ENCODE data around the gene CCDC141.

The CCDC141 gene

GRCh38 chr2:178844269-178844668 is 205.7 kb downstream of the CCDC141 start:
- H3K36me3 ChIP-seq (ENCODE audit: control insufficient read depth, insufficient read depth, low read length, severe bottlenecking): no peaks in the 10 kb centered on the region
- H3K9ac ChIP-seq (ENCODE audit: low read length): no peak overlapping the region
- no peak overlapping the region for H3K4me3 ChIP-seq (ENCODE audit: low read length)
- peaks cover 24% of the 10 kb centered on the region for H3K4me1 ChIP-seq (ENCODE audit: control insufficient read depth, insufficient read depth, low read length)
- DNase-seq (ENCODE audit: low read depth): no peak
- no peaks in the 10 kb centered on the region for H3K9me3 ChIP-seq (ENCODE audit: control insufficient read depth, low read length)
- H3K27me3 ChIP-seq (replicated peaks; ENCODE audit: control insufficient read depth, insufficient read depth, low read length): no peaks in the 10 kb centered on the region

DNA sequence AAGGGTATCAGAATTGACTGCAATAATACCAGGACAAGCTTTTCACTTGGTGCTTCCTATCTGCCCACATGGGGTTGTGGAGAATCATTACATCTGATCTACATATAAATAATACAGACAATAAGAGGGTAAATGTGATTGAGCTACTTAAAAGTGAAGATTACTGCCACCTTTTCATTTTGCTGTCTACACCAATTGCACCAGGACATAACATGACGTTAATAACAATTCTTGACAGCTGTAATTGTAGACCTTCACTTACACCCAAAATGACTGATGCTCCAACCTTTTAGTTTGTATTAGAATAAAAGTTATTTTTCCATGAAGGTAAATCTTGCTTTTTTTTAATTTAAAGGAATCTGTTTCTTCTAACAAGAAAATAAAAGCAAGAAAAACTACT is 206.2 kb downstream of the CCDC141 start:
- H3K36me3 ChIP-seq (ENCODE audit: control insufficient read depth, insufficient read depth, low read length, severe bottlenecking): no peaks in the 10 kb centered on the region

DNA sequence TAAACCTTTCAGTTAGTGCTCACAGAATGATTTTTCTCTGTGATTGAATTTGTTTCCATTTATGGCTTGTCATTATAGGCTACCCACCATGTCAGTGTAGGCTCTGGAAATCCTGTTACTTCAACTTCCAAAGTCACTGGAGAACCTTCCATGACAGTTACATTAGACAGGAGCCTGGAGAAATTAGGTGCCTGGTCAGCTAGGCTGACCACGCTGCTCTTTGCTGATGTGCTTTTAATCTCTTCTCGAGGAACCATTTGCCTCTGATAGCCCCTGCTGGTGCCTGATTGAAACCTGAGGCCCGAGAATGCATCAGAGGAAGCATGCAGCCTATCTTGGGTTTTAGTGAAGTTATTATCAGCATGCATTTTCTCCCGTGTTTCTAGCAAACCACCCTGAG is 213.1 kb downstream of the CCDC141 start:
- no peaks in the 10 kb centered on the region for H3K36me3 ChIP-seq (ENCODE audit: control insufficient read depth, insufficient read depth, low read length, severe bottlenecking)
- no peaks in the 10 kb centered on the region for H3K4me1 ChIP-seq (ENCODE audit: control insufficient read depth, insufficient read depth, low read length)
- no peak for DNase-seq (ENCODE audit: low read depth)
- no peak overlapping the region for H3K9ac ChIP-seq (ENCODE audit: low read length)
- H3K9me3 ChIP-seq (ENCODE audit: control insufficient read depth, low read length): no peaks in the 10 kb centered on the region
- no peaks in the 10 kb centered on the region for H3K27me3 ChIP-seq (replicated peaks; ENCODE audit: control insufficient read depth, insufficient read depth, low read length)
- H3K4me3 ChIP-seq (ENCODE audit: low read length): no peak overlapping the region

More for the DNA sequence above, 206.2 kb downstream of the CCDC141 start:
- Histone ChIP-seq H3K9ac (ENCODE audit: low read length) (no peak overlapping the region), H3K27me3 (replicated peaks; ENCODE audit: control insufficient read depth, insufficient read depth, low read length) (no peaks in the 10 kb centered on the region), H3K4me3 (ENCODE audit: low read length) (no peak overlapping the region), H3K4me1 (ENCODE audit: control insufficient read depth, insufficient read depth, low read length) (peaks cover 24% of the 10 kb centered on the region), H3K9me3 (ENCODE audit: control insufficient read depth, low read length) (no peaks in the 10 kb centered on the region)
- DNase-seq (ENCODE audit: low read depth): no peak

GRCh38 chr2:178834086-178834485 is 215.9 kb downstream of the CCDC141 start:
- no peak overlapping the region for H3K9ac ChIP-seq (ENCODE audit: low read length)
- H3K4me3 ChIP-seq (ENCODE audit: low read length): no peak overlapping the region
- H3K9me3 ChIP-seq (ENCODE audit: control insufficient read depth, low read length): no peaks in the 10 kb centered on the region
- no peak for DNase-seq (ENCODE audit: low read depth)
- H3K4me1 ChIP-seq (ENCODE audit: control insufficient read depth, insufficient read depth, low read length): no peaks in the 10 kb centered on the region
- no peaks in the 10 kb centered on the region for H3K27me3 ChIP-seq (replicated peaks; ENCODE audit: control insufficient read depth, insufficient read depth, low read length)
- no peaks in the 10 kb centered on the region for H3K36me3 ChIP-seq (ENCODE audit: control insufficient read depth, insufficient read depth, low read length, severe bottlenecking)

DNA sequence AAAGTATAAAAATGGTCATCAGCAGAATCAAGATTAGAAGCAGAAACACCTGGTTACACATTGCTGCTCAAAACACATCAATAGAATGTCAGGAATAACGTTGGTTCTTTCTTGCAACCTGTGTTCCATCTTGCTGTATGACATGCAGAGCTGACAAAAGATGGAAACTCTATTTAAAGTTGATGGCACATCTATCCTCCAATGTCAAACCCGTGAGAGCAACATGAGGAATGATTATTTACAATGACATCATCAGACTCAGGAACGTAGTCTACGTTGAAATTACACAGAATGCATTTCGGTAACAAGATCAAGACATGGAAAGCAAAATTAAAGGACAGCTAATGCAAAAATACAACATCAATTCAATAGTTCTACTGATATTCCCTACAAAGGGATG is 216.6 kb downstream of the CCDC141 start:
- no peak for DNase-seq (ENCODE audit: low read depth)
- no peak overlapping the region for H3K9ac ChIP-seq (ENCODE audit: low read length)
- H3K36me3 ChIP-seq (ENCODE audit: control insufficient read depth, insufficient read depth, low read length, severe bottlenecking): no peaks in the 10 kb centered on the region
- no peaks in the 10 kb centered on the region for H3K27me3 ChIP-seq (replicated peaks; ENCODE audit: control insufficient read depth, insufficient read depth, low read length)
- no peak overlapping the region for H3K4me3 ChIP-seq (ENCODE audit: low read length)
- no peaks in the 10 kb centered on the region for H3K4me1 ChIP-seq (ENCODE audit: control insufficient read depth, insufficient read depth, low read length)
- no peaks in the 10 kb centered on the region for H3K9me3 ChIP-seq (ENCODE audit: control insufficient read depth, low read length)

DNA sequence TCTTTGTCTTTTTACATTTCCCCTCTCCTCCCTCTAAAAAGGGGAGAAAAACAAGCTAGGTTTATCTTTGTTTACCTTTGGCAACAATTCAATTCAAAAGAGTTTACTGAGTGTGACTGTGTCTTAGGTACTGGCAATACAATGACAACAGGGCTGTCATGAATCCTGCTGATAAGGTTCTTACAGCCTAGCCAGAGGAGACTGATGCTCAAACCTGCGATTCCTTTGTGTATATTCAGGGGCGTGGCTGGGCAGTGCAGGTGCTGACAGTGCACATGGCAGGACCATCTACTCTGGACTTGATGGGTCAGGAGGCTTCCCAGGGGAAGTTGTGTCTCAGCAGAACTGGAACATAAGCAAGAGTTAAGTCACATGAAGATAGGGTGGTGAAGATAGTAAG is 219.5 kb downstream of the CCDC141 start:
- H3K4me3 ChIP-seq (ENCODE audit: low read length): no peak overlapping the region
- H3K4me1 ChIP-seq (ENCODE audit: control insufficient read depth, insufficient read depth, low read length): no peaks in the 10 kb centered on the region
- no peak for DNase-seq (ENCODE audit: low read depth)
- H3K27me3 ChIP-seq (replicated peaks; ENCODE audit: control insufficient read depth, insufficient read depth, low read length): no peaks in the 10 kb centered on the region
- H3K36me3 ChIP-seq (ENCODE audit: control insufficient read depth, insufficient read depth, low read length, severe bottlenecking): no peaks in the 10 kb centered on the region
- no peak overlapping the region for H3K9ac ChIP-seq (ENCODE audit: low read length)
- H3K9me3 ChIP-seq (ENCODE audit: control insufficient read depth, low read length): peaks cover 4% of the 10 kb centered on the region

- Histone ChIP-seq H3K9me3 (ENCODE audit: control insufficient read depth, low read length) (peaks cover 6% of the 10 kb centered on the region), H3K9ac (ENCODE audit: low read length) (no peak overlapping the region), H3K4me3 (ENCODE audit: low read length) (no peak overlapping the region), H3K27me3 (replicated peaks; ENCODE audit: control insufficient read depth, insufficient read depth, low read length) (no peaks in the 10 kb centered on the region), H3K36me3 (ENCODE audit: control insufficient read depth, insufficient read depth, low read length, severe bottlenecking) (no peaks in the 10 kb centered on the region), H3K4me1 (ENCODE audit: control insufficient read depth, insufficient read depth, low read length) (no peaks in the 10 kb centered on the region)
- DNase-seq (ENCODE audit: low read depth): no peak
Observed at GRCh38 chr2:178829981-178830380, 220.0 kb downstream of the CCDC141 start.

- no peaks in the 10 kb centered on the region for H3K36me3 ChIP-seq (ENCODE audit: control insufficient read depth, insufficient read depth, low read length, severe bottlenecking)
- H3K9me3 ChIP-seq (ENCODE audit: control insufficient read depth, low read length): peaks cover 6% of the 10 kb centered on the region
- DNase-seq (ENCODE audit: low read depth): no peak
- H3K9ac ChIP-seq (ENCODE audit: low read length): no peak overlapping the region
- no peaks in the 10 kb centered on the region for H3K4me1 ChIP-seq (ENCODE audit: control insufficient read depth, insufficient read depth, low read length)
- H3K27me3 ChIP-seq (replicated peaks; ENCODE audit: control insufficient read depth, insufficient read depth, low read length): no peaks in the 10 kb centered on the region
- no peak overlapping the region for H3K4me3 ChIP-seq (ENCODE audit: low read length)
Observed at GRCh38 chr2:178829299-178829960, 220.5 kb downstream of the CCDC141 start.

GRCh38 chr2:178828486-178828881 is 221.5 kb downstream of the CCDC141 start:
- H3K36me3 ChIP-seq (ENCODE audit: control insufficient read depth, insufficient read depth, low read length, severe bottlenecking): no peaks in the 10 kb centered on the region
- H3K9ac ChIP-seq (ENCODE audit: low read length): no peak overlapping the region
- no peaks in the 10 kb centered on the region for H3K4me1 ChIP-seq (ENCODE audit: control insufficient read depth, insufficient read depth, low read length)
- H3K4me3 ChIP-seq (ENCODE audit: low read length): peak overlapping the region; percentile 53
- H3K9me3 ChIP-seq (ENCODE audit: control insufficient read depth, low read length): peaks cover 6% of the 10 kb centered on the region
- no peaks in the 10 kb centered on the region for H3K27me3 ChIP-seq (replicated peaks; ENCODE audit: control insufficient read depth, insufficient read depth, low read length)
- DNase-seq (ENCODE audit: low read depth): no peak

DNA sequence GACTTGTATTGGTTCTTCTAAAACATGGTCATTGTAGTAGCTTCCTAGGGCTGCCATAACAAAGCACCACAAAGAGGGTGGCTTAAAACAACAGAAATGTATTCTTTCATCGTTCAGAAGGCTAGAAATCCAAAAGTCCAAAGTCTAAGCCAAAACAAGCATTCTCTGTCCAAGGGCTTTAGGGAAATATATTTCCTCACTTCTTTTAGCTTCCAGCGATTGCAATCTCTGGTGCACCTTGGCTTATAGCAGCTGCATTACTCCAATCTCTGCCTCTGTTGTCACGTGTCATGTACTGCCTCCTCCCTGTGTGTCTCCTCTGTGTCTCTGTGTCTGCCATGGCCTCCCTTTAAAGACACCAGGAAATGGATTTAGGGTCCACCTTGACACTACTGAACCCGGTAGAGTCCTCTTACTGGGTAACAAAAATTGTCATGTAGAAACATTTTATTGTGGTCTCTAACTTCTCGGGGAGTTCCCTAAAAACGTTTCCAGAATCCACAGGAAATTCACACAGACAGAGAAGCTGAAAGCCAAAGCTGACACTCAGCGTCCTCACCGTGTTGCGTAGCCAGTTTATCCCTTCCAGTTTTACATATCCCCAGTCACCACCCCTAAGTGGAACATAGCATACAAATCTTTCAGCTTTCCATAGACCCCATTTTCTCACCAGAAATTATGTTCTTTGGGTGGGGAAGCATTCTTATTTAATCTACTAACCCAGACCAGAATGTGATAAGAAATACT is 222.0 kb downstream of the CCDC141 start:
- no peak for DNase-seq (ENCODE audit: low read depth)
- peak overlapping the region; percentile 53 for H3K4me3 ChIP-seq (ENCODE audit: low read length)
- H3K9ac ChIP-seq (ENCODE audit: low read length): no peak overlapping the region
- H3K36me3 ChIP-seq (ENCODE audit: control insufficient read depth, insufficient read depth, low read length, severe bottlenecking): no peaks in the 10 kb centered on the region
- no peaks in the 10 kb centered on the region for H3K27me3 ChIP-seq (replicated peaks; ENCODE audit: control insufficient read depth, insufficient read depth, low read length)
- H3K9me3 ChIP-seq (ENCODE audit: control insufficient read depth, low read length): peaks cover 6% of the 10 kb centered on the region
- H3K4me1 ChIP-seq (ENCODE audit: control insufficient read depth, insufficient read depth, low read length): no peaks in the 10 kb centered on the region

DNA sequence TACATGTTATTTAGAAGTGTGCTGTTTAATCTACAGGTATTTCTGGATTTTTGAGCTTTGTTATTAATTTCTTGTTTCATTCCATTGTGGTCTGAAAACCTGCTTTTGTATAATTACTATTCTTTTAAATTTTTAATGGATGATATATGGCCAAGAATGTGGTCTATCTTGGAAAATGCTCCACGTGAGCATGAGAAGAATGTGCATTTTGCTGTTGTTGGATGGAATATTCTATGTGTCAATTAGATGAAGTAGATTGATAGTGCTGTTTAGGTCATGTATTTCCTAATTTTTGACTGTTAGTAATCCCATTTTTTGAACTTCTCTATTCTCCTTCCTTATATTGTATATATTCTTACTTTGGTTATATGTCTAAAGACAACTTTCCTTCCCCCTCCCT is 222.8 kb downstream of the CCDC141 start:
- Histone ChIP-seq H3K27me3 (replicated peaks; ENCODE audit: control insufficient read depth, insufficient read depth, low read length) (no peaks in the 10 kb centered on the region), H3K4me1 (ENCODE audit: control insufficient read depth, insufficient read depth, low read length) (no peaks in the 10 kb centered on the region), H3K9ac (ENCODE audit: low read length) (no peak overlapping the region), H3K4me3 (ENCODE audit: low read length) (no peak overlapping the region), H3K36me3 (ENCODE audit: control insufficient read depth, insufficient read depth, low read length, severe bottlenecking) (no peaks in the 10 kb centered on the region), H3K9me3 (ENCODE audit: control insufficient read depth, low read length) (peaks cover 6% of the 10 kb centered on the region)
- DNase-seq (ENCODE audit: low read depth): no peak
